OCI-LY1 (cell line): ENCODE results near the gene MARCHF11.

ENCODE experiments used
- CTCF ChIP-seq: fragments of 200-600 bp; sonication (generic), shearing (Covaris generic); IDR thresholded peaks from 2 replicates; pipeline ENCODE4 v1.5.1; 2017; ENCODE audit warnings: mild to moderate bottlenecking, antibody characterized with exemption, low read length, moderate library complexity, mixed read lengths
- EZH2 ChIP-seq: fragments of 200-600 bp; sonication (generic), shearing (Covaris generic); IDR thresholded peaks from 2 replicates; pipeline ENCODE4 v1.8.0; 2017; ENCODE audit warnings: borderline replicate concordance, mixed run types, mild to moderate bottlenecking, antibody characterized with exemption, low read length, moderate library complexity, mixed read lengths

DNA sequence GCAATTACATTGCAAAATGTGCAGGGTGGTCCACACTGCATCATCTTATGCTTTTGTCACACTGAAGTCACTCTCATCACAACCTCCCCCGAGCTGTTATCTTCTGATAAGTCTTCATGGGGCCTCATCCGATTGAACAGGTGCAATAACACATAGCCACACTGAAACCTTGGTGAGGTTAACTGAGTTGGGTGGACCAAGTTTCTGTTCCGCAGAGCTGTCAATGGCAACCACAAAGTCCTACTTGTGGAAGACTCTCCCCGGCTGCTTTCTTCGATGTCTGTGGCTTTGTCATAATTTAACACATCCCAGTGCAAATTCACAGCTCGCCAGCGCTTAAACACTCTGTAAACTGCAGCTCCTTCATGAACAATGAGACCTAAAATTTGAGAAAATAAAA is 112.2 kb downstream of the MARCHF11 start:
- TF ChIP-seq CTCF (no peak), EZH2 (no peak)
